Measurements from ENCODE around the gene C3orf80. TPM values are rescaled to one million over a fixed set of nuclear protein-coding genes. Genes with fewer than 3 reads are reported as not detected.
A peak's percentile ranks its signal among the peaks of the same experiment; 100 is the strongest.
"Not testable (repeated sequence)": the region's sequence is repeated elsewhere in the genome, so short reads cannot be mapped to it uniquely, and the experiment has no call there.

Gene C3orf80
- total RNA-seq, 2 donors from 2014 or later: not detected

- H3K36me3 Mint-ChIP-seq: no peaks in the 10 kb centered on the region
- no peaks in the 10 kb centered on the region for H3K4me1 Mint-ChIP-seq (ENCODE audit: low read depth in 2 of 2)
- DNase-seq (ENCODE audit: low spot score) (no peak), ATAC-seq (no peak)
- H3K4me3 Mint-ChIP-seq: no peak overlapping the region
- H3K9me3 Mint-ChIP-seq: no peaks in the 10 kb centered on the region
- no peak overlapping the region for H3K27ac Mint-ChIP-seq
- peaks cover 0 to 4% of the 10 kb centered on the region in 2 donors for H3K27me3 Mint-ChIP-seq
Measured at GRCh38 chr3:160195106-160195505, 30.1 kb upstream of the C3orf80 start.

- H3K4me3 Mint-ChIP-seq: no peak overlapping the region
Measured at GRCh38 chr3:160196511-160197104, 28.6 kb upstream of the C3orf80 start.

GRCh38 chr3:160199108-160199507 is 26.1 kb upstream of the C3orf80 start:
- Mint-ChIP-seq H3K4me3 (no peak overlapping the region), H3K36me3 (no peaks in the 10 kb centered on the region), H3K4me1 (ENCODE audit: low read depth in 2 of 2) (no peaks in the 10 kb centered on the region), H3K27me3 (peaks cover 0 to 4% of the 10 kb centered on the region in 2 donors), H3K9me3 (no peaks in the 10 kb centered on the region), H3K27ac (no peak overlapping the region)
- ATAC-seq (no peak), DNase-seq (ENCODE audit: low spot score) (no peak)

More at GRCh38 chr3:160196511-160197104, 28.6 kb upstream of the C3orf80 start:
- Mint-ChIP-seq H3K9me3 (no peaks in the 10 kb centered on the region), H3K27me3 (peaks cover 0 to 4% of the 10 kb centered on the region in 2 donors), H3K27ac (no peak overlapping the region), H3K36me3 (no peaks in the 10 kb centered on the region), H3K4me1 (ENCODE audit: low read depth in 2 of 2) (no peaks in the 10 kb centered on the region)
- DNase-seq (ENCODE audit: low spot score) (no peak), ATAC-seq (no peak)

GRCh38 chr3:160200353-160200752 is 24.9 kb upstream of the C3orf80 start:
- Mint-ChIP-seq H3K27me3 (peaks cover 0 to 4% of the 10 kb centered on the region in 2 donors), H3K36me3 (no peaks in the 10 kb centered on the region), H3K9me3 (no peaks in the 10 kb centered on the region), H3K4me3 (no peak overlapping the region), H3K27ac (no peak overlapping the region), H3K4me1 (ENCODE audit: low read depth in 2 of 2) (no peaks in the 10 kb centered on the region)
- DNase-seq (ENCODE audit: low spot score) (no peak), ATAC-seq (no peak)

GRCh38 chr3:160204396-160205011 is 20.7 kb upstream of the C3orf80 start:
- H3K27me3 Mint-ChIP-seq; H3K9me3 Mint-ChIP-seq; H3K27ac Mint-ChIP-seq; ATAC-seq; H3K4me3 Mint-ChIP-seq; H3K36me3 Mint-ChIP-seq; DNase-seq (ENCODE audit: low spot score); H3K4me1 Mint-ChIP-seq (ENCODE audit: low read depth in 2 of 2): not testable (repeated sequence)

- Mint-ChIP-seq H3K36me3 (no peaks in the 10 kb centered on the region), H3K4me3 (no peak overlapping the region), H3K4me1 (ENCODE audit: low read depth in 2 of 2) (no peaks in the 10 kb centered on the region), H3K27me3 (peaks cover under 1 to 4% of the 10 kb centered on the region in 2 donors), H3K9me3 (no peaks in the 10 kb centered on the region), H3K27ac (no peak overlapping the region)
- ATAC-seq (no peak), DNase-seq (ENCODE audit: low spot score) (no peak)
Measured at GRCh38 chr3:160205606-160206005, 19.6 kb upstream of the C3orf80 start.

GRCh38 chr3:160210341-160210740 is 14.9 kb upstream of the C3orf80 start:
- H3K27ac Mint-ChIP-seq: no peak overlapping the region
- no peak overlapping the region for H3K4me3 Mint-ChIP-seq
- DNase-seq (ENCODE audit: low spot score): no peak
- H3K27me3 Mint-ChIP-seq: peaks cover 10 to 14% of the 10 kb centered on the region in 2 donors
- H3K36me3 Mint-ChIP-seq: no peaks in the 10 kb centered on the region
- no peaks in the 10 kb centered on the region for H3K9me3 Mint-ChIP-seq
- ATAC-seq: no peak
- H3K4me1 Mint-ChIP-seq (ENCODE audit: low read depth in 2 of 2): no peaks in the 10 kb centered on the region

GRCh38 chr3:160210799-160211221 is 14.4 kb upstream of the C3orf80 start:
- H3K4me1 Mint-ChIP-seq (ENCODE audit: low read depth in 2 of 2): no peaks in the 10 kb centered on the region
- DNase-seq (ENCODE audit: low spot score) (no peak), ATAC-seq (no peak)
- no peaks in the 10 kb centered on the region for H3K36me3 Mint-ChIP-seq
- no peak overlapping the region for H3K27ac Mint-ChIP-seq
- H3K4me3 Mint-ChIP-seq: no peak overlapping the region
- no peaks in the 10 kb centered on the region for H3K9me3 Mint-ChIP-seq
- peaks cover 10 to 14% of the 10 kb centered on the region in 2 donors for H3K27me3 Mint-ChIP-seq

GRCh38 chr3:160213191-160213590 is 12.0 kb upstream of the C3orf80 start:
- no peak for ATAC-seq

GRCh38 chr3:160217675-160218074 is 7.5 kb upstream of the C3orf80 start:
- Mint-ChIP-seq H3K27ac (no peak overlapping the region), H3K36me3 (no peaks in the 10 kb centered on the region), H3K4me3 (no peak overlapping the region), H3K4me1 (ENCODE audit: low read depth in 2 of 2) (no peaks in the 10 kb centered on the region), H3K9me3 (no peaks in the 10 kb centered on the region), H3K27me3 (peaks cover 21 to 48% of the 10 kb centered on the region in 2 donors)
- no peak for ATAC-seq
- no peak for DNase-seq (ENCODE audit: low spot score)

More at GRCh38 chr3:160213191-160213590, 12.0 kb upstream of the C3orf80 start:
- Mint-ChIP-seq H3K27me3 (peaks cover 10 to 26% of the 10 kb centered on the region in 2 donors), H3K27ac (no peak overlapping the region), H3K9me3 (no peaks in the 10 kb centered on the region), H3K4me3 (no peak overlapping the region), H3K4me1 (ENCODE audit: low read depth in 2 of 2) (no peaks in the 10 kb centered on the region), H3K36me3 (no peaks in the 10 kb centered on the region)
- no peak for DNase-seq (ENCODE audit: low spot score)

GRCh38 chr3:160218136-160218535 is 7.1 kb upstream of the C3orf80 start:
- no peaks in the 10 kb centered on the region for H3K4me1 Mint-ChIP-seq (ENCODE audit: low read depth in 2 of 2)
- H3K4me3 Mint-ChIP-seq: no peak overlapping the region
- ATAC-seq (no peak), DNase-seq (ENCODE audit: low spot score) (no peak)
- H3K27me3 Mint-ChIP-seq: peaks cover 22 to 52% of the 10 kb centered on the region in 2 donors
- no peaks in the 10 kb centered on the region for H3K9me3 Mint-ChIP-seq
- H3K27ac Mint-ChIP-seq: no peak overlapping the region
- H3K36me3 Mint-ChIP-seq: no peaks in the 10 kb centered on the region

- Mint-ChIP-seq H3K27ac (no peak overlapping the region), H3K9me3 (no peaks in the 10 kb centered on the region), H3K27me3 (peaks cover 31 to 61% of the 10 kb centered on the region in 2 donors), H3K4me3 (no peak overlapping the region), H3K36me3 (no peaks in the 10 kb centered on the region), H3K4me1 (ENCODE audit: low read depth in 2 of 2) (peaks cover 4 to 11% of the 10 kb centered on the region in 2 donors)
- ATAC-seq: no peak
- DNase-seq (ENCODE audit: low spot score): no peak
Measured at GRCh38 chr3:160220038-160220437, 5.2 kb upstream of the C3orf80 start.

GRCh38 chr3:160221019-160221418 is 4.2 kb upstream of the C3orf80 start:
- Mint-ChIP-seq H3K4me3 (no peak overlapping the region), H3K36me3 (no peaks in the 10 kb centered on the region), H3K4me1 (ENCODE audit: low read depth in 2 of 2) (peaks cover 4 to 12% of the 10 kb centered on the region in 2 donors), H3K9me3 (no peaks in the 10 kb centered on the region), H3K27ac (no peak overlapping the region), H3K27me3 (peaks cover 31 to 63% of the 10 kb centered on the region in 2 donors)
- ATAC-seq (no peak), DNase-seq (ENCODE audit: low spot score) (no peak)

GRCh38 chr3:160224256-160224655 is 966 bp upstream of the C3orf80 start:
- ATAC-seq: no peak
- DNase-seq (ENCODE audit: low spot score): no peak
- Mint-ChIP-seq H3K36me3 (no peaks in the 10 kb centered on the region), H3K4me1 (ENCODE audit: low read depth in 2 of 2) (peaks cover 10 to 18% of the 10 kb centered on the region in 2 donors), H3K9me3 (no peaks in the 10 kb centered on the region), H3K27ac (no peak overlapping the region), H3K27me3 (peaks cover 34 to 48% of the 10 kb centered on the region in 2 donors), H3K4me3 (peak overlapping the region; percentile 77)
